ENCODE measurements around the gene TBC1D9B.

DNA sequence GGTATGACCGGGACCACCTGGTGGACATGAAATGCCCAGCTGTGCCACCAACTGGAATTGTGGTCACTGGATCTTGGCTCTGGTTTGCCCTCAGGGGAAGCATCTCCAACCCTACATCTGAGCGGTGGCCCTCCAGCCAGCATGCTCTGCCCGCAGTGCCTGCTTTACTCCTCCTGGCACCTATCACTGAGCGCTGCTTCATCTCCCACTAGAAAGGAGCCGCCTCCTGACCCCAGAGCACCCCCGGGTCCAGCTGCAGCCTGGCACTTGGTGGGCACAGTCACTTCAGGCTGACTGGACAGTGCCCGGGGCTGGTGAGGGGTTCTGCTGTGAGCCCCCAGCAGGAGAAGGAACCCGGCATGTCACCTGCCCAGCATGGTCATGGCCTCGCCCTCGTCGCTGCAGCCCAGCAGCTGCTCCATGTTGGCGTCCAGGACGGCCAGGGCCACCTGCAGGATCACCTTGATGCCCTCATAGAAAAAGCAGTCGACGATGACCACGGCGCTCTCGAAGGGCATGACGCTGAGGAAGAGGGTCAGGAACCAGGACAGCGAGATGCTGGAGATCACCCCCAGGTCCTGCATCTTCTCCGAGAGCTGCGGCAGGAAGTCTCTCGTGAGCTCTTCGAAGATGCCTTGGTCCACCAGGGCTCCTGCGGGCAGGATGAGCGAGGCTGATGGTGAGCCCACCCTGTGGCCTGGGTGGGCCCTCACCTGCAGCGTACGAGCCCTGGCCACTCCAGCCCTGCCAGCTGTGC lies 33.0 kb downstream of the TBC1D9B start:
- TF ChIP-seq CTCF (IDR thresholded peaks at IDR 0.05; ENCODE audit: low read depth, low read length, poor library complexity, severe bottlenecking) = no peak
- no peak for TF ChIP-seq EZH2phosphoT487 (IDR thresholded peaks at IDR 0.05; ENCODE audit: borderline replicate concordance, low read length)

All from DOHH2 (cell line).